NCI-H146 (cell line): ENCODE results near the gene L3MBTL3.
"Not testable (repeated sequence)": the region's sequence is repeated elsewhere in the genome, so short reads cannot be mapped to it uniquely, and the experiment has no call there.

Experiments used
- DNase-seq: peaks from one replicate; lab custom pipeline; 2025; lab: John Stamatoyannopoulos, UW

L3MBTL3 gene

GRCh38 chr6:130076512-130076911 lies 58.1 kb downstream of the L3MBTL3 start:
- no peak for DNase-seq

- no peak for DNase-seq
These were observed 72.4 kb downstream of the L3MBTL3 start for GRCh38 chr6:130090796-130091195.

DNA sequence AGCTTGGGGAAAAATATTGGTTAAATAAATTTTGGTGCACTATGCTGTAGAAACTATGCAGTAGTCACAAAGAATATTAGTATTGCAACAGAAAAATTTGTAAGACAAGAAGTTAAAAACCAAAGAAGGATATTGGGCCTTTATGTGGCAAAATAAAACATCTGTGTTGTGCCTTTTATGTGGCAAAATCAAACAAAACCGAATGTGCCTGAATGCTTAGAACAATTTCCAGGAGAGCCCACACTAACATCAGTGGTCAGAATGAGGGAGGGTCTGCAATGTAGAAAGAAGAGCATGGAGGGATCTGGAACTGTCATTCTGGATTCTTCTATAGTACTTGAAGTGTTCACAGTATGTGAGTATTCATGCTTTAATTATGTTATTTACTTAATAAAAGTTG lies 75.2 kb downstream of the L3MBTL3 start:
- no peak for DNase-seq

DNA sequence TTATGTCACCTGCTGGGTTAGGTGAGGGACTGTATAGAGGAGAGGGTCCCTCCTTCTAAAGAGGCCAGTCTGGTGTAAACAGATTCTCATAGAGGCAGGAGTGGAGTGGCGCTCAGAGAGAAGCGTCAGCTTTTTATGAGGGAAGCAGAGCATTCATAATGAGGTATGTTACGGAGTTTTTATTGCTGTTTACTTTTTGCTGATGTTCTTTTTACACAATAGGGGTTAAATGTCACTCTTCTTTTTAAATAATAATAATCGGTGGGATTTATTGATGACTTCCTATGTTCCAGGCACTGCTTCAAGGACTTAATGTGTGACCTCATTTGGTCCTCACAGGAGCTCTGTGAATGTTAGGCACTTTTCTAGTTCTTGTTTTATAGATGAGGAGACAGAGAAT lies 79.9 kb downstream of the L3MBTL3 start:
- peak; percentile 20 for DNase-seq

DNA sequence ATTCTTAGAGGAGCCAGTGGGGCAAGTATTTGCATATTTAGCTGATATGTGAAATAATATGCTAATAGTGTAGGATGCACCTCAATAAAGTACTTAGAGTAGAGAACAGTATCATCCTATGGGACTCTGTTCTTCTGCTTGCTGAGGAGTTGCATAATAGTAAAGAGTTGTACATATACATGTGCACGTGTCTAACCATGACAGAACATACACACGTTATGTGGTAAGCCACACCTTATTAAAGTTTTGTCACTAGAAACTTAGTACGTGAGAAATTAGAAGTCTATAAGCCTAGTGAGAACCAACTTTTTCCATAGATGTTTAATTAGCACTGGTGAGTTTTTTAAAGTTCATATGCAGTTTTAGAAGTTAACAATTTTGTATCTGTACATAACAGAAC lies 80.7 kb downstream of the L3MBTL3 start:
- no peak for DNase-seq

- DNase-seq, result no peak
These were observed 87.8 kb downstream of the L3MBTL3 start for GRCh38 chr6:130105996-130106704.

- no peak for DNase-seq
These were observed 89.3 kb downstream of the L3MBTL3 start for GRCh38 chr6:130107710-130108109.

GRCh38 chr6:130111031-130111430 lies 92.7 kb downstream of the L3MBTL3 start:
- no peak for DNase-seq

DNA sequence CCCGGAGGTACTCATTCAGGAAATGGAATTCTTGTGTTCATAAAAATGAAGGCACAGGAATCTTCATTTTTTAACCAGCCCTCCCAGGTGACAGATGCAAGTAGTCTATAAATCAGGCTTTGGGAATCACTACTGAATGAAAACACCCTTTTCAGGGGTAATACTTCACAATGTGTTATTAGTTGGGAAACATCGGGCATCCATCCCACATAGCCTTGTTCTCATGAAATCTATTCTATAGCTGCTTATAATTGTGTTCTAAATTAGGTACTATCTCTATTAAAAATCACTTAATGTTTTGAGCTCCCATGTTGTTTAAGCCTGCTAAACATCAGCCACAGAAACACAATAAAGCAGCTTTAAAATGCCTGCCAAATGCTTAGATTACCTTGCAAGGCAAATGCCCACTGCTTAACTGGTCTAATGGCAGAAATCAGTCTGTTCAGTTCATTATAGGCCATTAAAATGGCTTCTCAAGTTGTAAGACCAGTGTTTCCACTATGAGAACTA lies 94.9 kb downstream of the L3MBTL3 start:
- no peak for DNase-seq

DNA sequence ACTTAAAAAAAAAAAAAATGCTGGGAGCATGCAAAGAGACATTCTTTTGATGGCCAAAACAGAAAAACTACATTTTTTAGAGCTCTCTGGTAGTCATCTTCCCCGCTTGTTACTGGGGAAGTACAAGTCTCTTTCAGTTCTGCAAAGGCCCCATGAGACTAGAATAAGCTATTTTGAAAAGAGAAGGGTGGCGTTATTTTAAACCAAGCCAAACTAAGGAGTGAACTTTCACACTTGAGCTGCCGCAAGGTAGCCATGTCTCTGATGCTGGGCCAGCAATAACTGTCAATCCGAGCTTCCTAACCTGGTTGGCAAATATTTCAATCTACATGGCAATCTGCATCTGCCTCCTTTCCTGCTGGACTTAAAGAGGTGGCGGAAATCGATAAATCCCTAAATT lies 96.7 kb downstream of the L3MBTL3 start:
- no peak for DNase-seq

DNA sequence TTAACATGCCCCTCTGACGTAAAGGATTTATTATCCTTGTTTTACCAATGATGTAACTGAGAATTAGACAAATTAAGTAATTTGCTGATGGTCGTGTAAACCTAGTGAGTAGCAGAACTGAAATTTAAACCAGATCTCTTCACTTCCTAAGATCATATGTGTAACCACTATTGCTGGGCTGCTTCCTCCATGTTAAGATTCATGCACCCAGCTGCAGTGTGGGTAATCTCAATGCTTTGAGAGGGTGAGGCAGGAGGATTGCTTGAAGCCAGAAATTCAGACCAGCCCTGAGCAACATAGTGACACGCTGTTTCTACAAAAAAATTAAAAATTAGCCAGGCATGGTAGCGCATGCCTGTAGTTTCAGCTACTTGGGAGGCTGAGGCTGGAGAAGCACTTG lies 97.9 kb downstream of the L3MBTL3 start:
- DNase-seq, result no peak

DNA sequence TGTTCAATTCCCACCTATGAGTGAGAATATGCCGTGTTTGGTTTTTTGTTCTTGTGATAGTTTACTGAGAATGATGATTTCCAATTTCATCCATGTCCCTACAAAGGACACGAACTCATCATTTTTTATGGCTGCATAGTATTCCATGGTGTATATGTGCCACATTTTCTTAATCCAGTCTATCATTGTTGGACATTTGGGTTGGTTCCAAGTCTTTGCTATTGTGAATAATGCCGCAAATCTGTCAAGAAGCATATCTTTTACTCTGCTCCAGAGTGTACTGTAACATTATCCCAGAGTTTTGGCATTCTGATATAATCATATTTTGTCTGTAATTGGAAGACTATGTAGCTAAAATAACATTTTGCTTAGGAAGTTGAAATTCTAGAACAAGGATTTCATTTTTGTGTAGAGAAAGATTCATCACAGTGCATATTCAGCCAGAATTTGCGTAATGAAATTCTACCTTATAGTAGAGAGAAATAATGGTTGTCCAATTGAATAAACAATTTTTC lies 98.9 kb downstream of the L3MBTL3 start:
- not testable (repeated sequence) for DNase-seq

DNA sequence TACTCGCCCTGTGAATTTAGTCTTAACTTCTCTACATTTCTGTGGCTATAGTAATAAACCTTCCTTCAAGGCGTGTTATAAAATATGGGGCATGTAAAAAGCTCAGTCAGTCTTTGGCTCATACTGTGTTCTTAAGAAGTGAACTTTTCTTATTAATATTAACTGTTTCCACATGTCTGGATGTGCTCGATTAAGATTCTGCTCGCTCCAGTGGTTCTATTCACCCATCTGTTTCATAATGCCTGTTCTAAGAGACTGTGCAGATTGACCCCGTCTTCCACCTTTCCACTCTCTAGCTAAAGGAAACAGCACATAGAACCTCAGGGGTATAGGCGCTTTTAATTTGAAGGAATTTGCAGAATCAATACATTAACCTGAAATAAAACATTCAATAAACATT lies 99.9 kb downstream of the L3MBTL3 start:
- no peak for DNase-seq

- no peak for DNase-seq
These were observed 100.8 kb downstream of the L3MBTL3 start for GRCh38 chr6:130119211-130119610.

DNA sequence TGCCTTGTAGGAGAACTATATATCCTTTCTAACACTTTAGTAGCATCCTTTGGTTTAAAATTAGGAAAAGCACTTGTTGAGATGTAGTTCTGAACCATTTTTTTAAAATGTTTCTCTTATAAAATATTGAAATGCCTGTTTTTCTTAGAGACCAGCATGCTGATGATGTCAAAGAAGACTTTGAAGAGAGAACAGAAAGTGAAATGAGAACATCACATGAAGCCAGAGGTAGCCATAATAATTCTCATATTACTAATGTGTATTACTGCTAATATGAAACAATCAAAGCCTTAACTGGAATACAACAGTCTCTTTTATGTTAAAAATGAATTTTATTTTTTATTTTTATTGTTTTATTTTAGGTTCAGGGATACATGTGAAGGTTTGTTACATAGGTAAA lies 102.3 kb downstream of the L3MBTL3 start:
- DNase-seq, result no peak

DNA sequence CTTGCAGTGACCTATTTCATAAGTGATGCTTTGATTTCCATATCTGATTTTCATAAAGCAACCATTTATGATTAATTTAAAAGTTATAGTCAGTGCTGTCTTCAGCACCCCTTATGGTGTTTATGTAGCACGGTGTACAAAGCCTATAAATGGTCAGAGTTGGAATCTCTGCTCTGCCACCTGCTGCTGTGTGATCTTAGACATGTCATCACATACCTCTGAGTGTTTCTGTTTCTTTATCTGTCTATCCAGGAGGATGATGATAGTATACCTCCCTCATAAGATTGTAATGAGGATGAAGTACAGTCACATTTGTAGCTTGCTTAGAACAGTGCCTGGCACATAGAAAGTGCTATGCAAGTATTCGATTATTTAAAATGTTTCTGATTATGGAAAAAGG lies 103.9 kb downstream of the L3MBTL3 start:
- no peak for DNase-seq

DNA sequence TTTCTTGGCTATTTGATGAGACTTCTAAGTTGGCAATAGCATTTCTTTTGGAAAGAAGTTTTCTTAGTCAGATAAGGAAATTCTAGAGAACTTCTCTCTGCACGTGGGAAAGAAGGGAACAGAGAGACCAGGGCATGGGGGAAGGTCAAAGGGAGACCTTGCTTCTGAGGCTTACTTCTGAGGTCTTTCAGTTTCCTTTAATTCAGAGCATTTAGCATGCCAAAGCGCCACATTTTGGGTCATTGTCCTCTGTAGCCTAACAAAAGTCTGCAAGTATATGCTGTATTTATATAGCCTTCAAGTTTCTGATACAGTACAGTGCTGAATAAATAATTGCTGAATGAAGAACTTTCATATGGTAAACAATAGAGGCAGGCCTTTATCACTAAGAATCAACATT lies 108.8 kb downstream of the L3MBTL3 start:
- no peak for DNase-seq

DNA sequence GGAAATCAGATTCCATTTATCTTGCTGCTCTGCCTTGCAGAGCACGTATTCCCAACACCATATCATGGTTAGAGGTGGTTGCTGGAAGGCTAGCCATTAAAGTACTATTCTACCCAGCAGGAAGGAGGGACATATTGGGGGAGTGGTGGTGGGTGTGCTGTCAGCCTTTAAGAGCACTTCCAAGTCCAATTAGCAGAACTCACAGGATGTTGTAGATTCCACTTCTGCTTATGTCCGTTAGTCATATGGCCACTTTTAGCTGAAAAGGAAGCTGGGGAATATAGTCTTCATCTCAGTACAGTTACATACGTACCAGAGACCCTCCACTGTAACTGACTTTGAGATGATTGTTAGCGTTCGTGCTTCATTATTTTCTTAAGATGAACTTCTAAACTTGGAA lies 109.9 kb downstream of the L3MBTL3 start:
- no peak for DNase-seq

DNA sequence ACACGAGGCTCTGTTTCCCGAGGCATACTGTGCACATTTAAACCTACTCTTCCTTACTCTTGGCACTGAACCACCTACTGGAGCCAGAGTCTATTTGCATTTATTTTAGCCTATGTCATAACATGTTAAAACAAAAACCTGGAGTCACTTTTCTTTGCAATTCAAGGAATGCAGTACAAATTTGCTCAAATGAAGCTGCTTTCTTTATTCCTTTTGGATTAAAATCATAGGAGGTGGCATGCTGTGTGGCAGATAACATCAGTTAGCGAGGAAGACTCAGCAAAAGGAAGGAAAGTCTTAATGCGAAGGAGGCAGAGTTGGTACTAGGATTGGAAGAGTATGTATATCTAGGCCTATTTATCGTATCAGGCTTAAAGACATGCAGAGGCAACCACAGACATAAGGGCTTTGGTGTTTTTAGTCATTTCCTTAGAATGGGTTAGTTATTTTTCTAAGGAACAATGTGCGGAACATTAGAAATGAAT lies 111.4 kb downstream of the L3MBTL3 start:
- DNase-seq, result no peak

DNA sequence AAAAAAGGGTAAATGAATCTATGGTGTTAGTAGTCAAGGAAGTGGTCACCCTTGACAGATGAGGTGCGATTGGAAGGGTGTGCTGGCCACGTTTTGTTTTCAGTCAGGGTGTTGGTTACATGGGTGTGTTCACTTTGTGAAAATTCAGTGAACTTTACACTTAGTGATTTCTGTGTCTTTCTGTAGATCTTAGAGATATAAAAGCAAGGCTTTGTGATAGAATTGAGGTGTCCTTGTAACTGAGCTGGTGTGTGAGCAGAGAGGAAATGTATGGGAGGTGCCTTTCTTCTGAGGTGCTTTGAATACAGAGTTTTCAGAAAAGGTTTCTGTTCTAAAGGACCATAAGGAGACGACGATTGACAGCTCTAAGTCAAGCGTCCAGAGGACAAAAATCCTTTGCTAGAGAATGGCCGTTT lies 113.9 kb downstream of the L3MBTL3 start:
- DNase-seq, result no peak

DNA sequence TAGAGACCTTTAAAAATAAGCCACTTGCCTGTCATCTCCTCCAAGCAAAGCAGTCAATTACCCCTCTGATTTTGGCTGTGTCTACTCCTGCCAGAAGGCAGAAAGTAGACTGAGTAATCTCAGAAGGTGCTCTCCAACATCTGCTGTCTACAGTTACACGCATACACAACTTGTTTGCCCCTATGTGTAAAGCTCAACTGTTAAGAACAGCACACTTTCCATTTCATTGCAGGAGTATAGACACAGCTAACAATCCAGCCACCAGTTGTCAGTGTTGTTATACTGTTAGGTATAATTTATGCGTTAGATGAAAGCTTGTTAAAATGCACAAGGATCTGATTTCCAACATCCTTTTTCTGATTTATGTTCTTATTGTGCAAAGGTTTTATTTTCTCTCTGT lies 116.2 kb downstream of the L3MBTL3 start:
- no peak for DNase-seq

DNA sequence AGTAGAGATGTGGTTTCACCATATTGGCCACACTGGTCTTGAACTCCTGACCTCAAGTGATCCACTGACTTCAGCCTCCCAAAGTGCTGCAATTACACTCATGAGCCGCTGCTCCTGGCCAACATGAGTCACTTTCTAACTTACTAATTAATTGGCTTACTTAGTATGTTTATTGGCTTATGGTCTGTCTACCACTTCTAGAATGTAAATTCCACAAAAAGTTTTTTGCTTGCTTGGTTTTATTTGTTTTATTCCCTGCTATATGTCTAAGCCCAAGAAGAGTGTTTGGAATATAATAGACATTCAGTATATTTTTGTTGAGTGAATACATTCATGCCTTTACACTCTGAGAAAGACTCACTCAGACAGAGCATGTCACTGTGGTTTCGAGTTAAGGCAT lies 118.4 kb downstream of the L3MBTL3 start:
- no peak for DNase-seq

- no peak for DNase-seq
These were observed 119.9 kb downstream of the L3MBTL3 start for GRCh38 chr6:130138116-130138908.
